ENCODE data around the gene TMEM201.

Gene TMEM201

DNA sequence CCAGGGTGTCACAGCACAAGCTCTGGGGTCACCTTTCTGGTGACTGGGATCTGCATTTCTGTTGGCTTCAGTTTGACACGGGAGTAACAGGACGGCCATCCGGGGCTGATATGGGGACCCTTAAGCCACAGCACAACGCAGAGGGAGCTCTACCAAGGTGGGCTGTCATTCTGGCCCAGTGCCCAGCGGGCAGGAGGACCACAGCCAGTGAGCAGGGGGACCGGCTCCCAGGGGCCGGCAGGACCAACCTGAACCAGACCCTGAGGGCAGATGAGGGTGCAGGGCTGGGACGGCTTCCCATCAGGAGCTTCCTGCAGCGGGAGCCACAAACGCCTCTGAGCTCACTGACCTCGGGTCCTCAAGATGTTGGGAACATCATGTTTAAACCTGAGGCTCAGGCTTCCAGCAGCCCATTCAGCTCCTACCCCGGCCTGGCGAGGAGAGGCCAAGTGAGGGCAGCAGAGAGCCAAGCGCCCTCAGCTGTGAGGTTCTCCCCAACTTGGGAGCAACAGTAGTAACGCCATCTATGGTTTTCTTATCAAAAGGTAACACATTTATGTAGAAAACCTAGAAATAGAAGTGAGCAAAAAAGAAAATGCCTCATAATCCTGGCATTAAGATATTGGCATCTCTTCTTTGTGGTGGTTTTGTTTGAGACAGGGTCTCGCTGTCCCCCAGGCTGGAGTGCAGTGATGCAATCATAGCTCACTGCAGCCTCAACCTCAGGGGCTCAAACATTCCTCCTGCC lies 26.8 kb downstream of the TMEM201 start:
- TF ChIP-seq FOXP2 (optimal IDR thresholded peaks at IDR 0.05; ENCODE audit: borderline replicate concordance, extremely low read depth, extremely low read length, insufficient read depth), result no peak
- TF ChIP-seq, protein P1, sequence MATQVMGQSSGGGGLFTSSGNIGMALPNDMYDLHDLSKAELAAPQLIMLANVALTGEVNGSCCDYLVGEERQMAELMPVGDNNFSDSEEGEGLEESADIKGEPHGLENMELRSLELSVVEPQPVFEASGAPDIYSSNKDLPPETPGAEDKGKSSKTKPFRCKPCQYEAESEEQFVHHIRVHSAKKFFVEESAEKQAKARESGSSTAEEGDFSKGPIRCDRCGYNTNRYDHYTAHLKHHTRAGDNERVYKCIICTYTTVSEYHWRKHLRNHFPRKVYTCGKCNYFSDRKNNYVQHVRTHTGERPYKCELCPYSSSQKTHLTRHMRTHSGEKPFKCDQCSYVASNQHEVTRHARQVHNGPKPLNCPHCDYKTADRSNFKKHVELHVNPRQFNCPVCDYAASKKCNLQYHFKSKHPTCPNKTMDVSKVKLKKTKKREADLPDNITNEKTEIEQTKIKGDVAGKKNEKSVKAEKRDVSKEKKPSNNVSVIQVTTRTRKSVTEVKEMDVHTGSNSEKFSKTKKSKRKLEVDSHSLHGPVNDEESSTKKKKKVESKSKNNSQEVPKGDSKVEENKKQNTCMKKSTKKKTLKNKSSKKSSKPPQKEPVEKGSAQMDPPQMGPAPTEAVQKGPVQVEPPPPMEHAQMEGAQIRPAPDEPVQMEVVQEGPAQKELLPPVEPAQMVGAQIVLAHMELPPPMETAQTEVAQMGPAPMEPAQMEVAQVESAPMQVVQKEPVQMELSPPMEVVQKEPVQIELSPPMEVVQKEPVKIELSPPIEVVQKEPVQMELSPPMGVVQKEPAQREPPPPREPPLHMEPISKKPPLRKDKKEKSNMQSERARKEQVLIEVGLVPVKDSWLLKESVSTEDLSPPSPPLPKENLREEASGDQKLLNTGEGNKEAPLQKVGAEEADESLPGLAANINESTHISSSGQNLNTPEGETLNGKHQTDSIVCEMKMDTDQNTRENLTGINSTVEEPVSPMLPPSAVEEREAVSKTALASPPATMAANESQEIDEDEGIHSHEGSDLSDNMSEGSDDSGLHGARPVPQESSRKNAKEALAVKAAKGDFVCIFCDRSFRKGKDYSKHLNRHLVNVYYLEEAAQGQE (IDR thresholded peaks at IDR 0.05; ENCODE audit: insufficient read depth in 1 of 2, low read depth in 2 of 2, low read length in 2 of 2), result no peak
- no peak for TF ChIP-seq POLR2AphosphoS5 (IDR thresholded peaks at IDR 0.05; ENCODE audit: low read depth, low read length)
- TF ChIP-seq SIN3A (IDR thresholded peaks at IDR 0.05; ENCODE audit: borderline replicate concordance, insufficient read depth, low read length), result no peak
- TF ChIP-seq TAF1 (IDR thresholded peaks at IDR 0.05; ENCODE audit: borderline replicate concordance, insufficient read depth, low read length), result no peak

DNA sequence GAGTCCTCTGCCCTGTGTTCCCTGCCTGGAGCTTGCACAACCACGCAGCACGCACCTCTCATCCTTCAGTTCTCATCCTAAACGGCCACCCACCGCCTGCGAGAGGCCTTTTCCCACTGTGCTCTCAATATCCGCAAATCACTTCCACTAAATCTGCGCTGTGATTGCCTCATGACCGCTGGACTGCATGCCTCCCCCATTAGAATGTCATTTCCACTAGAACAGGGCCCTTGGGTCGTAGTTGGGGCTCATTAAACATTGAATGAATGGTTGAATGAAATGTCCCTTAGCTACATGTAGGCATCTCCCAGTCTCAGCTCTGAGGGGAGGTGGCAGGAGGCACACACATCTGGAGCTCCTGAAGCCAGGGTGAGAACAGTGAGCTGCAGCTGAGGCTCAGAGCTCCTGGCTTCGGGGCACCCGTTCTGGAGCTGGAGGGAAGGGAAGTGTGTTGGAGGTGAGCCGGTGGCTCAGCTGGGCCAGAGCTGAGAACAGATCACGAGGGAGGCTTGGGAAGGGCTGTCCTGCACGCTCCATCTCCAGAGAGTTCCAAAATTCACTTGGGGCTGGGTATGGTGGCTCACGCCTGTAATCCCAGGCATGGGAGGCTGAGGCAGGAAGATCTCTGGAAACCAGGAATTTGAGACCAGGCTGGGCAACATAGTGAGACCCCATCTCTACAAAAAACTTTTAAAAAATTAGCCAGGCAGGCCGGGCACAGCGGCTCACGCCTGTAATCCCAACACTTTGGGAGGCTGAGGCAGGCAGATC lies 30.4 kb downstream of the TMEM201 start:
- TF ChIP-seq SIN3A (IDR thresholded peaks at IDR 0.05; ENCODE audit: borderline replicate concordance, insufficient read depth, low read length), result no peak
- TF ChIP-seq, protein P1 (IDR thresholded peaks at IDR 0.05; ENCODE audit: insufficient read depth in 1 of 2, low read depth in 2 of 2, low read length in 2 of 2), result no peak
- TF ChIP-seq FOXP2 (optimal IDR thresholded peaks at IDR 0.05; ENCODE audit: borderline replicate concordance, extremely low read depth, extremely low read length, insufficient read depth), result no peak

DNA sequence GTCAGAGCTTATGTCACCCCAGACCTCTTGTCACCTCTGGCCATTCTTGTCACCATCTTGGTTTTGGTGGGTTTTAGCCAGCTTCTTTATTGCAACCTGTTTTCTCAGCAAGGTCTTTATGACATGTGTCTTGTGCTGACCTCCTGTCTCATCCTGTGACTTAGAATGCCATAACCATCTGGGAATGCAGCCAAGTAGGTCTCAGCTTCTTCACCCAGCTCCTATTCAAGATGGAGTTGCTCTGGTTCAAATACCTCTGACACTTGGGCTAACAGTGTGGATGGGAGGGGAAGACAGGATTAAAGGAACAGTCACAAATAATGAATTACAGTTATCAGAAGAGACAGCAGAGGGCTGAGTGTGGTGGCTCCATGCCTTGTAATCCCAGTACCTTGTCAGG lies 32.3 kb downstream of the TMEM201 start:
- no peak for TF ChIP-seq SIN3A (IDR thresholded peaks at IDR 0.05; ENCODE audit: borderline replicate concordance, insufficient read depth, low read length)
- no peak for TF ChIP-seq FOXP2 (optimal IDR thresholded peaks at IDR 0.05; ENCODE audit: borderline replicate concordance, extremely low read depth, extremely low read length, insufficient read depth)
- TF ChIP-seq TAF1 (IDR thresholded peaks at IDR 0.05; ENCODE audit: borderline replicate concordance, insufficient read depth, low read length), result no peak
- TF ChIP-seq POLR2AphosphoS5 (IDR thresholded peaks at IDR 0.05; ENCODE audit: low read depth, low read length), result no peak

DNA sequence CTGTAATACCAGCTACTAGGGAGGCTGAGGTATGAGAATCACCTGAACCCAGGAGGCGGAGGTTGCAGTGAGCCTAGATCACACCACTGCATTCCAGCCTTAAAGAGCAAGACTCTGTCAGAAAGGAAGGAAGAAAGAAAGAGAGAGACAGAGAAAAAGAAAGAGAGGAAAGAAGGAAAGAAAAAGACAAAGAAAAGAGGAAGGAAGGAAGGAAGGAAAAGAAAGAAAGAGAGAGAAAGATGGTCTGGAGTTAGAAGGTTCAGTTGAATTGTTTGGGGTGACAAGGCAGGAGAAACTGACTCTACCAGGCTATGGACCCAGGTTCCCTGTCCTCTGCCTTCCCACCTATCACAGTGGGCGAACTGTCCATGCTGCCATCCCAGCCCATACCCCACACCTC lies 35.4 kb downstream of the TMEM201 start:
- TF ChIP-seq TAF1 (IDR thresholded peaks at IDR 0.05; ENCODE audit: borderline replicate concordance, insufficient read depth, low read length), result no peak
- TF ChIP-seq SIN3A (IDR thresholded peaks at IDR 0.05; ENCODE audit: borderline replicate concordance, insufficient read depth, low read length), result no peak
- TF ChIP-seq, protein P1 (IDR thresholded peaks at IDR 0.05; ENCODE audit: insufficient read depth in 1 of 2, low read depth in 2 of 2, low read length in 2 of 2), result no peak
- no peak for TF ChIP-seq POLR2AphosphoS5 (IDR thresholded peaks at IDR 0.05; ENCODE audit: low read depth, low read length)
- no peak for TF ChIP-seq FOXP2 (optimal IDR thresholded peaks at IDR 0.05; ENCODE audit: borderline replicate concordance, extremely low read depth, extremely low read length, insufficient read depth)

DNA sequence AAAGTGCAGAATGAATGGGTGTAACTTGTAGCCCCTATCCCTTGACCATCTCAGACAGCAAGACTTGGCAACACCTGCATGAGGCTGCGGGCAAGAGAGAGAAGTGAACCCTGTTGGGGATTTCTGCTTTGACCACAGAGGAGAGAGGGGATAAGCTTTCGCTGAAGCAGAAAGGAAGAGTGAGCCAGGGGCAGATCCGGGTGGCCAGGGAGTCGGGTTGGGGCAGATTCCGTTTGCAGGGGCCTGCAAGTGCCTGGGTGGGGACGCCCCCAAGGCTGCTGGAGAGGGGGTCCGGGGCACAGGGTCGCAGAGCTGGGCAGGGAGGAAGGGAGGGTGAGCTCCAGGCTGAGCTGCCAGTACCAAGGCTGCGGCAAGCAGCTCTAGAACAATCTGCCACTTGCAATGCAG lies 37.5 kb downstream of the TMEM201 start:
- TF ChIP-seq, protein P1 (IDR thresholded peaks at IDR 0.05; ENCODE audit: insufficient read depth in 1 of 2, low read depth in 2 of 2, low read length in 2 of 2), result no peak
- TF ChIP-seq TAF1 (IDR thresholded peaks at IDR 0.05; ENCODE audit: borderline replicate concordance, insufficient read depth, low read length) (no peak), FOXP2 (optimal IDR thresholded peaks at IDR 0.05; ENCODE audit: borderline replicate concordance, extremely low read depth, extremely low read length, insufficient read depth) (no peak), POLR2AphosphoS5 (IDR thresholded peaks at IDR 0.05; ENCODE audit: low read depth, low read length) (no peak), SIN3A (IDR thresholded peaks at IDR 0.05; ENCODE audit: borderline replicate concordance, insufficient read depth, low read length) (no peak)

Measured in PFSK-1 (cell line).